Right kidney (tissue), 9 donors: ENCODE results near the gene SIN3A.
"Not testable (repeated sequence)": the region's sequence is repeated elsewhere in the genome, so short reads cannot be mapped to it uniquely, and the experiment has no call there.

Source experiments
- DNase-seq: peaks from one replicate; pipeline ENCODE4 v3.0.0-alpha.2; 2016
- long read RNA-seq, 8 donors: transcript quantifications; one replicate each; lab custom pipeline, GENCODE V29; 2026

SIN3A gene
- long read RNA-seq, donor 1, partial matches to known transcripts, result 8 of 12 reads
- long read RNA-seq, donor 1, other reads (novel, unspliced or antisense), result 0 of 12 reads
- long read RNA-seq, donor 2, full-length matches to known transcripts, result 6 of 6 reads
- long read RNA-seq, donor 2, partial matches to known transcripts, result 0 of 6 reads
- long read RNA-seq, donor 2, other reads (novel, unspliced or antisense), result 0 of 6 reads
- long read RNA-seq, donor 3, full-length matches to known transcripts, result 4 of 4 reads
- long read RNA-seq, donor 3, partial matches to known transcripts, result 0 of 4 reads
- long read RNA-seq, donor 3, other reads (novel, unspliced or antisense), result 0 of 4 reads
- long read RNA-seq, donor 4, full-length matches to known transcripts, result 9 of 21 reads
- long read RNA-seq, donor 4, partial matches to known transcripts, result 12 of 21 reads
- long read RNA-seq, donor 4, other reads (novel, unspliced or antisense), result 0 of 21 reads
- long read RNA-seq, donor 5, full-length matches to known transcripts, result 6 of 12 reads
- long read RNA-seq, donor 5, partial matches to known transcripts, result 6 of 12 reads
- long read RNA-seq, donor 5, other reads (novel, unspliced or antisense), result 0 of 12 reads
- long read RNA-seq, donor 6, full-length matches to known transcripts, result 9 of 24 reads
- long read RNA-seq, donor 6, partial matches to known transcripts, result 15 of 24 reads
- long read RNA-seq, donor 6, other reads (novel, unspliced or antisense), result 0 of 24 reads
- long read RNA-seq, donor 7, result 0 reads
- long read RNA-seq, donor 8, full-length matches to known transcripts, result 8 of 14 reads
- long read RNA-seq, donor 8, partial matches to known transcripts, result 6 of 14 reads
- long read RNA-seq, donor 8, other reads (novel, unspliced or antisense), result 0 of 14 reads

- peak; percentile 90 for DNase-seq
Observed at GRCh38 chr15:75451674-75452363, at the start of gene SIN3A. Gene SIN3A, minus strand, starts transcription at chr15:75451690. Its CDS starts 21,315 bp downstream, at chr15:75430375.

- no peak for DNase-seq
Observed at GRCh38 chr15:75493732-75494131, 42.2 kb upstream of the SIN3A start.

GRCh38 chr15:75483961-75484360, 32.5 kb upstream of the SIN3A start:
- no peak for DNase-seq

GRCh38 chr15:75483556-75483955, 32.1 kb upstream of the SIN3A start:
- DNase-seq, result not testable (repeated sequence)

GRCh38 chr15:75483106-75483505, 31.6 kb upstream of the SIN3A start:
- no peak for DNase-seq

- not testable (repeated sequence) for DNase-seq
Observed at GRCh38 chr15:75480463-75480862, 29.0 kb upstream of the SIN3A start.

- no peak for DNase-seq
Observed at GRCh38 chr15:75479670-75480069, 28.2 kb upstream of the SIN3A start.

GRCh38 chr15:75477094-75477493, 25.6 kb upstream of the SIN3A start:
- DNase-seq, result not testable (repeated sequence)

- DNase-seq, result no peak
Observed at GRCh38 chr15:75468913-75469598, 17.6 kb upstream of the SIN3A start.

GRCh38 chr15:75460646-75461045, 9.2 kb upstream of the SIN3A start:
- DNase-seq, result no peak

GRCh38 chr15:75459581-75459980, 8.1 kb upstream of the SIN3A start:
- no peak for DNase-seq

GRCh38 chr15:75456710-75457109, 5.2 kb upstream of the SIN3A start:
- no peak for DNase-seq

GRCh38 chr15:75455982-75456531, 4.6 kb upstream of the SIN3A start:
- DNase-seq, result no peak

GRCh38 chr15:75455424-75455981, 4.0 kb upstream of the SIN3A start:
- DNase-seq, result peak; percentile 96

GRCh38 chr15:75454471-75455378, 3.2 kb upstream of the SIN3A start:
- peak; percentile 74 for DNase-seq

GRCh38 chr15:75453703-75454470, 2.4 kb upstream of the SIN3A start:
- peak; percentile 99 for DNase-seq

- DNase-seq, result peak; percentile 69
Observed at GRCh38 chr15:75452865-75453702, 1.6 kb upstream of the SIN3A start.

- DNase-seq, result no peak
Observed at GRCh38 chr15:75452364-75452864, 924 bp upstream of the SIN3A start.
